Naive thymus-derived CD4-positive, alpha-beta T cell (primary cell): ENCODE measurements around the gene FOXB2. TPM values are rescaled to one million over a fixed set of nuclear protein-coding genes. Genes with fewer than 3 reads are reported as not detected.

Experiments used
- ATAC-seq: fragments of 150-1000 bp; cut with Tn5 transposase; 2 replicates; pipeline ENCODE4 v1.10.0; 2021; ENCODE audit warnings: mild to moderate bottlenecking, moderate library complexity
- CTCF ChIA-PET: fragments of 350-600 bp; sonication (Branson Sonifier 250); formaldehyde crosslinking; loops from one replicate; lab custom pipeline; 2021; ENCODE audit warnings: antibody characterized with exemption; lab: Charles Lee
- POLR2A ChIA-PET: fragments of 350-600 bp; sonication (Branson Sonifier 250); formaldehyde crosslinking; loops from one replicate; lab custom pipeline; 2021; ENCODE audit warnings: antibody characterized with exemption, inconsistent platforms; lab: Charles Lee
- DNase-seq, 9 donors: peaks; one replicate each; pipeline versions ENCODE4 v3.0.0 to v3.0.0-alpha.2; 2020 to 2022; ENCODE audit warnings: mixed read lengths in 1 of 9
- H3K27ac ChIP-seq: one replicate; pipeline ENCODE4 v1.7.0; 2013; ENCODE audit warnings: mild to moderate bottlenecking, low read depth, low read length, moderate library complexity
- H3K27me3 ChIP-seq, 2 donors: one replicate each; pipeline ENCODE4 v1.7.0; 2013; ENCODE audit warnings: low read length in 2 of 2, mild to moderate bottlenecking in 2 of 2, moderate library complexity in 2 of 2; ENCODE audit not compliant: control insufficient read depth in 2 of 2, insufficient read depth in 2 of 2
- H3K36me3 ChIP-seq, 3 experiments: 1 replicate in 2 of 3; 2 replicates in 1 of 3; pipeline ENCODE4 v1.7.0; 2013; ENCODE audit warnings: low read length in 3 of 3, mild to moderate bottlenecking in 3 of 3, moderate library complexity in 1 of 3; ENCODE audit not compliant: insufficient read depth in 3 of 3, control insufficient read depth in 2 of 3
- H3K4me1 ChIP-seq, 2 donors: one replicate each; pipeline ENCODE4 v1.7.0; 2013; ENCODE audit warnings: low read length in 2 of 2, mild to moderate bottlenecking in 2 of 2, moderate library complexity in 1 of 2; ENCODE audit not compliant: control insufficient read depth in 2 of 2, insufficient read depth in 2 of 2
- H3K4me3 ChIP-seq: 2 replicates; pipeline ENCODE4 v1.7.0; 2013; ENCODE audit warnings: mild to moderate bottlenecking, low read length
- H3K9me3 ChIP-seq, 3 experiments: 1 replicate in 2 of 3; 2 replicates in 1 of 3; pipeline ENCODE4 v1.7.0; 2013; ENCODE audit warnings: low read length in 3 of 3; ENCODE audit not compliant: control insufficient read depth in 2 of 3
- H3K27ac Mint-ChIP-seq, 9 donors: one replicate each; pipeline ENCODE4 v1.8.0; 2020 to 2022; ENCODE audit warnings: mixed read lengths in 9 of 9, mild to moderate bottlenecking in 8 of 9, moderate library complexity in 5 of 9, inconsistent platforms in 2 of 9
- H3K27me3 Mint-ChIP-seq, 5 donors: one replicate each; pipeline ENCODE4 v1.8.0; 2021 to 2022; ENCODE audit warnings: mixed read lengths in 5 of 5, mild to moderate bottlenecking in 1 of 5
- H3K36me3 Mint-ChIP-seq, 5 donors: one replicate each; pipeline ENCODE4 v1.8.0; 2020 to 2022; ENCODE audit warnings: mixed read lengths in 5 of 5, mild to moderate bottlenecking in 3 of 5, inconsistent platforms in 1 of 5
- H3K4me1 Mint-ChIP-seq, 7 donors: one replicate each; pipeline ENCODE4 v1.8.0; 2020 to 2022; ENCODE audit warnings: mixed read lengths in 7 of 7, mild to moderate bottlenecking in 3 of 7, inconsistent platforms in 1 of 7
- H3K4me3 Mint-ChIP-seq, 10 donors: one replicate each; pipeline ENCODE4 v1.8.0; 2020 to 2022; ENCODE audit warnings: mild to moderate bottlenecking in 10 of 10, mixed read lengths in 10 of 10, moderate library complexity in 6 of 10, inconsistent platforms in 2 of 10
- H3K9me3 Mint-ChIP-seq, 11 donors: one replicate each; pipeline ENCODE4 v1.8.0; 2020 to 2022; ENCODE audit warnings: mixed read lengths in 11 of 11, mild to moderate bottlenecking in 4 of 11, inconsistent platforms in 1 of 11, moderate library complexity in 1 of 11
- intact Hi-C, 2 donors: fragments of 100-400 bp; cut with micrococcal nuclease; formaldehyde crosslinking; loops; one replicate each; pipeline ENCODE4 v1.15.1; 2023
- polyA plus RNA-seq, 2 donors: library from polyadenylated mRNA; unstranded; fragments of 300-500 nt; fragmentation: Illumina TruSeq; gene quantifications; one replicate each; pipeline ENCODE4 v1.2.3, GENCODE V29; 2021
- total RNA-seq, 6 experiments: library from RNA in 5 of 6; stranded (reverse) in 5 of 6; gene quantifications; 1 replicate in 5 of 6; 2 replicates in 1 of 6; pipeline ENCODE4 v1.2.3 and lab custom pipeline; 2021 to 2026

The FOXB2 gene
- total and polyA plus RNA-seq, 7 experiments from 2014 or later, result not detected

DNA sequence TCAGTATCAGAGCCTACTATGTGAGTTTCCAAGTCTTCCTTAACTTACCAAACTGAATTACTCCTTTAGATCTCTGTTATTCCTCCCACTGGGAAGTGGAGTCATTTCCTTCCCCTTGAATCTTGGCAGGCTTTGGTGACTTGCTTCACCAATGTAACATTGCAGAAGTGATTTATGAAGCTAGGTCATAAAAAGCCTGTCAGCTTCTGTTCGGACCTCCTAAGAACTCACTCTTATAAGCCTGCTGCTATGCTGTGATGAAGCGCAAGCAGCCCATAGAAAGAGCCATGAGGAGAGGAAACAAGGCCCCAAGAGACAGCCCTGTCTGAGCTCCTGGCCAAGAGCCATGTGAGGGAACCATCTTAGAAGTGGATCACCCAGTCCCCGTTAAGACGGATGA lies 14.2 kb upstream of the FOXB2 start:
- no peak for ATAC-seq
- Mint-ChIP-seq H3K4me1 (no peaks in the 10 kb centered on the region), H3K36me3 (no peaks in the 10 kb centered on the region), H3K9me3 (peaks cover 0 to 4% (median 0%) of the 10 kb centered on the region in 11 donors), H3K27me3 (peaks cover 15 to 67% (median 57%) of the 10 kb centered on the region in 5 donors), H3K27ac (no peak overlapping the region), H3K4me3 (no peak overlapping the region)
- intact Hi-C loops, result no loop called here
- ChIA-PET CTCF (interaction anchor here (0.6 kb wide), 1 partner anchor 14 kb away, joined by 4 read pairs; no protein-coding TSS in a partner anchor), POLR2A (no interaction called here)
- Histone ChIP-seq H3K4me1 (no peaks in the 10 kb centered on the region), H3K27me3 (no peaks in the 10 kb centered on the region), H3K27ac (no peak overlapping the region), H3K4me3 (no peak overlapping the region), H3K36me3 (no peaks in the 10 kb centered on the region), H3K9me3 (no peaks in the 10 kb centered on the region)
- no peak for DNase-seq

GRCh38 chr9:77010527-77010926 lies 8.9 kb upstream of the FOXB2 start:
- Histone ChIP-seq H3K27ac (no peak overlapping the region), H3K27me3 (peaks cover 0 to 7% of the 10 kb centered on the region in 2 donors), H3K9me3 (no peaks in the 10 kb centered on the region), H3K36me3 (no peaks in the 10 kb centered on the region), H3K4me1 (no peaks in the 10 kb centered on the region), H3K4me3 (no peak overlapping the region)
- Mint-ChIP-seq H3K9me3 (peaks cover 0 to 2% (median 0%) of the 10 kb centered on the region in 11 donors), H3K4me3 (no peak overlapping the region), H3K27ac (no peak overlapping the region), H3K4me1 (peaks cover 4 to 19% (median 8%) of the 10 kb centered on the region in 7 donors), H3K36me3 (no peaks in the 10 kb centered on the region), H3K27me3 (peaks cover 55 to 72% (median 62%) of the 10 kb centered on the region in 5 donors)
- POLR2A ChIA-PET, result no interaction called here
- no peak for ATAC-seq
- CTCF ChIA-PET, result no interaction called here
- intact Hi-C loops, result loop anchor here (5.0 to 10.0 kb wide), 2 partner anchors 563 to 1806 kb away; no protein-coding TSS in a partner anchor
- DNase-seq, result no peak

- no peak overlapping the region for H3K27ac ChIP-seq
- H3K4me1 ChIP-seq, result no peaks in the 10 kb centered on the region
- ChIA-PET CTCF (no interaction called here), POLR2A (no interaction called here)
- Mint-ChIP-seq H3K36me3 (no peaks in the 10 kb centered on the region), H3K4me1 (peaks cover 4 to 24% (median 8%) of the 10 kb centered on the region in 7 donors), H3K4me3 (peak overlapping the region in 9 of 10 donors; percentile 12 to 61 (median 28)), H3K27ac (peak overlapping the region in 1 of 9 donors; percentile 24), H3K27me3 (peaks cover 63 to 78% (median 70%) of the 10 kb centered on the region in 5 donors), H3K9me3 (peaks cover 0 to 2% (median 0%) of the 10 kb centered on the region in 11 donors)
- H3K4me3 ChIP-seq, result no peak overlapping the region
- intact Hi-C loops, result loop anchor here (1.0 to 10.0 kb wide), 4 partner anchors 202 to 1807 kb away; partner anchors contain the start of gene RFK (in 1 of the 2)
- no peaks in the 10 kb centered on the region for H3K9me3 ChIP-seq
- peak; percentile 13 to 66 (median 38) for DNase-seq
- H3K36me3 ChIP-seq, result no peaks in the 10 kb centered on the region
- ATAC-seq, result peak; percentile 77
- peaks cover 0 to 7% of the 10 kb centered on the region in 2 donors for H3K27me3 ChIP-seq
These were observed 7.3 kb upstream of the FOXB2 start for GRCh38 chr9:77011973-77012821.

GRCh38 chr9:77013206-77013931 lies 6.1 kb upstream of the FOXB2 start:
- no peak for DNase-seq
- peaks cover 0 to 3% (median 0%) of the 10 kb centered on the region in 5 donors for H3K36me3 Mint-ChIP-seq
- peak overlapping the region in 1 of 10 donors; percentile 17 for H3K4me3 Mint-ChIP-seq
- H3K4me1 Mint-ChIP-seq, result peaks cover 9 to 28% (median 16%) of the 10 kb centered on the region in 7 donors
- Histone ChIP-seq H3K4me3 (no peak overlapping the region), H3K27ac (no peak overlapping the region), H3K4me1 (no peaks in the 10 kb centered on the region), H3K9me3 (no peaks in the 10 kb centered on the region), H3K27me3 (peaks cover 0 to 7% of the 10 kb centered on the region in 2 donors), H3K36me3 (no peaks in the 10 kb centered on the region)
- peaks cover 66 to 81% (median 72%) of the 10 kb centered on the region in 5 donors for H3K27me3 Mint-ChIP-seq
- intact Hi-C loops, result loop anchor here (5.0 to 10.0 kb wide), 2 partner anchors 566 to 1809 kb away; no protein-coding TSS in a partner anchor
- ChIA-PET POLR2A (no interaction called here), CTCF (no interaction called here)
- H3K27ac Mint-ChIP-seq, result peak overlapping the region in 1 of 9 donors; percentile 63
- peaks cover 0 to 3% (median 0%) of the 10 kb centered on the region in 11 donors for H3K9me3 Mint-ChIP-seq
- no peak for ATAC-seq

DNA sequence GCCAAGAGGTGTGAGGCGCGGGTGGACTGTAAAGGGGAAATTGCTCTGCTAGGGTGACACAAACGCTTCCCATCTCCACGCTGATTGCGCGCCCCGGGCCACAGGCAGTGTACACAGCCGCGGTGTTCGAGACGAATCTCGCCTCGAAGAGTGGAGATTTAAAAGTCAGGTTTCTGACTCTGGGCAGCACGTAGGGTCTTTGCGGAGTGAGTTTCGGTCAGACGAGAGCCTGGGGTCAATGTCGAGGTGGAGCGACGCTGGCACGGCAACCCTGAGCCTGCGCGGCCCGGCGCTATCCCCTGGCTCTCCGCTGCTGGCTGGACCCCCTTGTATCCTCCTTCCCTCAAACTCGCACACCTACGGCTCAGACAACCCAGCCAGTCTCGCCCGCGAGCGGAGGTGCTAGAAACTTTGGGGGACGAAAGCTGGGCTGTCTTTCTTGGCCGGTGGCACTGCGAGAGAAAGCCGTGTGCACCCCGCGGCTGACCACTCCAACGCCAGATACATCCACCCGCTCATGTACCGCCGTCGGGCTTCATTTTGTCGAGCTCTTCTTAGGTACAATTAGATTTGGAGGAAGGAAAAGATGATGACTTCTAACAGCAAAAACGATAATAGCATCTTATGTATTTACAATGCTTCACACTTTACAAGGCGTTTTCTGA lies 5.4 kb upstream of the FOXB2 start:
- Mint-ChIP-seq H3K4me3 (peak overlapping the region in 1 of 10 donors; percentile 17), H3K27ac (peak overlapping the region in 1 of 9 donors; percentile 63)
- intact Hi-C loops, result loop anchor here (5.0 to 10.0 kb wide), 2 partner anchors 567 to 1809 kb away; no protein-coding TSS in a partner anchor

More for the DNA sequence above, 5.4 kb upstream of the FOXB2 start:
- H3K9me3 Mint-ChIP-seq, result peaks cover 0 to 3% (median 0%) of the 10 kb centered on the region in 11 donors
- peaks cover 0 to 3% (median 0%) of the 10 kb centered on the region in 5 donors for H3K36me3 Mint-ChIP-seq
- POLR2A ChIA-PET, result no interaction called here
- CTCF ChIA-PET, result no interaction called here
- DNase-seq (no peak), ATAC-seq (no peak)
- no peaks in the 10 kb centered on the region for H3K9me3 ChIP-seq
- no peaks in the 10 kb centered on the region for H3K4me1 ChIP-seq
- H3K4me1 Mint-ChIP-seq, result peaks cover 11 to 31% (median 17%) of the 10 kb centered on the region in 7 donors
- H3K36me3 ChIP-seq, result no peaks in the 10 kb centered on the region
- no peak overlapping the region for H3K4me3 ChIP-seq
- H3K27ac ChIP-seq, result no peak overlapping the region
- peaks cover 66 to 87% (median 71%) of the 10 kb centered on the region in 5 donors for H3K27me3 Mint-ChIP-seq
- peaks cover 0 to 7% of the 10 kb centered on the region in 2 donors for H3K27me3 ChIP-seq
